ENCODE results near the gene NOS2. TPM values are rescaled to one million over a fixed set of nuclear protein-coding genes. Genes with fewer than 3 reads are reported as not detected.
"Not testable (repeated sequence)": the region's sequence is repeated elsewhere in the genome, so short reads cannot be mapped to it uniquely, and the experiment has no call there.

The NOS2 gene
- total RNA-seq, 2 experiments from 2014 or later: 0.04 TPM; not detected in 1

DNA sequence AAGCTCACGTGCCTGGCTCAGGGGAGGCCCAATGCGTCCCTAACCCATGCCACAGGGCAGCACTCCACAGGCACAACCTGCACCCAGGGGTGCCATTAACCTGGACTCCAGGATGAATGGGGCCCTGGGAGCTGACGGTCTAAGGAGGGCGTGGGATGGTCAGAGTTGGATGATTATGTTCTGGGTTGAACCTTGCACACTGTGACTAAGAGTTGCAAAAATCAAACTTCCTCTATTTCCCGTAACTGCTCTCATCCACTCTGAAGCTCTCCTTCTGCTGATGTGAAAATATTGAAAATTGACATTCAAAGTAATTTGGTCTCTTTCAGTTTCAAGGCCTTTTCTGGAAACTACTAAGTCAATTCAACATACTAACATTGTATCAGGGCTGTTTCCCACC, 54.0 kb downstream of the NOS2 start:
- CTCF ChIA-PET, POLR2A ChIA-PET: not testable (repeated sequence)

DNA sequence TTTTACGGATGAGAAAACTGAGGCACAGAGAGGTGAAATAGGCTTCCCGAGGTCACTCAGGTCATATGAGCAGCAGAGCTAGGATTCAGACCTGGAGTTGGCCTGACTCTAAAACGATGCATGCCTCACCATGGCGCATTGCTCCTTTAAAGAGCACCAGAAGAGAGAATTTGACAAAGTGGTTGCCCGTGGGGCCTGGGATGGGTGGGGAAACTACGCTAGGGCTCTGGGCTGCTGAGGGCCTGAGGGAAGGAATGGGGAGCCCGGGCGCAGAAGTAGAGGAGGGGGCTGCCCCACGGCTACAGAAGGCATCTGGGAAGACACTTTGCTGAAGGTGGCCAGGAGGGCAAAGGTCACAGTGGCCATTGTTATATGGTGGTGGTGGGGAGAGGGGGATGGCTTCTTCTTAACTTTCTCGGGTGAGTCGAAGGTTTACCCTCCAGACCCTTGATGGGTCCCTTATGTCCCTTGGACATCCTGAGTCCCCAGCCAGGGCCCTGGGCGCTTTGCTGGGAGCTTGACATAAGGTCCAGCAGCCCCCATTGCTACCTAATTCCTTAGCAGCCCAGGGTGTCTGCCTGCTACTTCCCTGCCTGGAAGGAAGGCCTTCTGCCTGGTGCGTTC, 55.0 kb downstream of the NOS2 start:
- POLR2A ChIA-PET: interaction anchor here (0.6 kb wide), 1 partner anchor 147 kb away, joined by 3 read pairs; no protein-coding TSS in a partner anchor
- CTCF ChIA-PET: not testable (repeated sequence)

- POLR2A ChIA-PET: no interaction called here
- CTCF ChIA-PET: no interaction called here
Measured at GRCh38 chr17:27743281-27743885, 56.9 kb downstream of the NOS2 start.

DNA sequence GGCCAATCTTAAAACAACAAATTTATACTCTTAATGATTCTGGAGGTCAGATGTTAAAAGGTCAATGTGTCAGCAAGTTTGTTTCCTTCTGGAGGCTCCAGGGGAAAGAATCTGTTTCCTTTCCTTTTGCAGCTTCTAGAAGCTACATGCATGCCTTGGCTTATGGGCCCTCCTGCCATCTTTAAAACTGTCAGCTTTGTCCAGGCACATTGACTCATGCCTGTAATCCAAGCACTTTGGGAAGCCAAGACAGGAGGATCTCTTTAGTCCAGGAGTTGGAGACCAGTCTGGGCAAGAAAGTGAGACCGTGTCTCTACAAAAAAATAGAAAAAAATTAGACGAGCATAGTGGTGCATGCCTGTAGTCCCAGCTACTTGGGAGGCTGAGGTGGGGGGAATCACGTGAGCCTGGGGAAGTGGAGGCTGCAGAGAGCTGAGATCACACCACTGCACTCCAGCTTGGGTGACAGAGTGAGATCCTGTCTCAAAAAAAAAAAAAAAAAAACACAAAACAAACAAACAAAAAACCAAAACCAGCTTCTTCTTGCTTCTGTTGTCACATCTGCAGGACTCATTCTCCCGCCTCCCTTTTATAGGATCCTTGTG, 58.3 kb downstream of the NOS2 start:
- CTCF ChIA-PET: no interaction called here
- POLR2A ChIA-PET: no interaction called here

DNA sequence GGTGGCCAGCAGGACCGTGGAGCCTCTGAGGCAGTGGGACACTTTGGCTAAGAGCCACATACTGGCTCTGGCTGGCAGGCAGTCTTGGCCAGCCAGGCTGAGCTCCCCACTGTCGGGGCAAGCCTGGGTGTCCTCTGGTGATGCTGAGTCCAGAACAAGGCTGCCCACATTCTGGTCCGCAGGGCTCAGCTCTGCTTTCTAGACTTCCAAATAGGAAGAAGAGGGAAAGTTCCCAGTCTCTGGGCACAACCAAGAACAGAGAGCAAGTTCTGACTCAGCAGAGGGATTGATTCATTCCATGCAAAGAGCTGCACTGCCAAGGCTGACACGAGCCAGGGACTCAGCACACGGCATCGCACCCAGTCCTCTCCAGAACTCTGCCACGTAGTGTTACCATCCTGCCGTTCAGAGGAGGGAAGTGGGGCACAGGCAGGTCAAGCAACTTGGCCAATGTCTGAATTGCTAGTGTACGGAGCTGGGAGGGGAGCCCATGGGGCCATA, 58.9 kb downstream of the NOS2 start:
- CTCF ChIA-PET: no interaction called here
- POLR2A ChIA-PET: no interaction called here

DNA sequence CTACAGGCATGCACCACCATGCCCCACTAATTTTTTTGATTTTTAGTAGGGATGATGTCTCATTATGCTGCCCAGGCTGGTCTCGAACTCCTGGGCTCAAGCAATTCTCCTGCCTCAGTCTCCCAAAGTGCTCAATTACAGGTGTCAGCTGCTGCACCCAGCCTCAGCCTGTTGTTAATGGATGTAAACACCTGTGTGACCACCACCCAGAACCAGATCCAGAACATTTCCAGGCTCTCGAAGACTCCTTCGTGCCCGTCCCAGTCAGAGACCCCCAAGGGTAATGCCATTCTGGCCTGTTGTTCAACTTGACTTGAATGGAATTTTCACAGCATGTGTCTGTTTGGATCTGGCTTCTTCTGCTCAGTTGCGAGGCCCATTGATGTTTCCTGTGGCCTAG, 59.8 kb downstream of the NOS2 start:
- POLR2A ChIA-PET: not testable (repeated sequence)
- CTCF ChIA-PET: interaction anchor here (1.0 kb wide), 1 partner anchor 90 kb away, joined by 4 read pairs; no protein-coding TSS in a partner anchor

GRCh38 chr17:27733773-27734172, 66.6 kb downstream of the NOS2 start:
- CTCF ChIA-PET: no interaction called here
- POLR2A ChIA-PET: no interaction called here

DNA sequence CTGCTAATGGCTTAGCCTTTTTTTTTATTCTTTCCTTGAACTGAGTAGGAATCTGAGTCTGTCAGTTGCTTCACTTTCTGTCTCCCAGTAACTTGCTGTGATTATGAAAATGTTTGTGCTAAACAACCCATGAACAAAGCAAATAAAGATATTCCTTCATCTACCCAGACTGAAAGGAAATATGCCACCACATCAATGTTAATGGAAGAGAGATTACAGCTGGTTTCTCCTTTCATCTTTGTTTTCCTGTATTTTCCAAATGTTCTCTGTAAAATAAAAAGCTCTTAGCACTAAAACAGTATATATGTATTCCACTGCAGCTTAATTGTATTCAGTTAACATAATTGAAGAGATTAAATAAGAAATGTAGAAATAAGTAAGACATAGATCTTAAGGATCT, 67.6 kb downstream of the NOS2 start:
- CTCF ChIA-PET, POLR2A ChIA-PET: not testable (repeated sequence)

DNA sequence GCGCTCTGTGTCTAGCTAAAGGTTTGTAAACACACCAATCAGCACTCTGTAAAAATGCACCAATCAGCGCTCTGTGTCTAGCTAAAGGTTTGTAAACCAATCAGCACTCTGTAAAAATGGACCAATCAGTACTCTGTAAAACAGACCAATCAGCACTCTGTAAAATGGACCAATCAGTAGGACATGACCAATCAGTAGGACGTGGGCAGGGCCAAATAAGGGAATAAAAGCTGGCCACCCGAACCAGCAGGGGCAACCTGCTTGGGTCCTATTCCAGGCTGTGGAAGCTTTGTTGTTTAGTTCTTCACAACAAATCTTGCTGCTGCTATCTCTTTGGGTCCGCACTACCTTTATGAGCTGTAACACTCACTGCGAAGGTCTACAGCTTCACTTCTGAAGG, 74.3 kb downstream of the NOS2 start:
- CTCF ChIA-PET: interaction anchor here (0.9 kb wide), 1 partner anchor 14 kb away, joined by 4 read pairs; no protein-coding TSS in a partner anchor
- POLR2A ChIA-PET: not testable (repeated sequence)

DNA sequence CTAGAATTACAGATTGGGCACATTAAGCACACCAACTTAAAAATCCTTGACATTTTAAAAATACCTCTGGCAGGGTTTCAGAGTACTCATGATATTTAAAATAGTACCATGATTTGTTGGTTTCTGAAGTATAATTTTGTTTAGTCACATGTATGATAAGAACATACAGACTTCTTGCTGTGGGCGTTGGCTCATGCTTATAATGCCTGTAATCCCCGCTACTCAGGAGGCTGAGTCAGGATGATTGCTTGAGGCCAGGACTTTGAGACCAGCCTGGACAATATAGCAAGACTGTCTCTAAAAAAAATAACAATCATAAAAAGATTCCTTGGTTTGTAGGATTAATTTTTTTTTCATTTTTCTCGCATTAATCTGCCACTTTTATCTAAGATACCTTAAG, 78.5 kb downstream of the NOS2 start:
- ChIA-PET POLR2A (no interaction called here), CTCF (no interaction called here)

Other genes with a start within 250 kb of the NOS2 start
- gene LGALS9, start 169.3 kb downstream of the NOS2 start, total RNA-seq: 1 to 10 TPM; 8.4 TPM
- gene LYRM9, start 92.8 kb upstream of the NOS2 start, total RNA-seq: 1 to 10 TPM; 2.0 to 2.2 TPM
- gene NLK, start 242.1 kb upstream of the NOS2 start, total RNA-seq: 10 to 100 TPM; 12.9 TPM